CD4-positive, alpha-beta memory T cell (primary cell): Measurements from ENCODE around the gene ELOVL1. TPM values are rescaled to one million over a fixed set of nuclear protein-coding genes. Genes with fewer than 3 reads are reported as not detected.

ENCODE experiments used
- CTCF ChIA-PET: fragments of 350-600 bp; sonication (Branson Sonifier 250); formaldehyde crosslinking; loops from one replicate; lab custom pipeline; 2021; ENCODE audit warnings: inconsistent platforms; ENCODE audit not compliant: partially characterized antibody; lab: Charles Lee
- POLR2A ChIA-PET: fragments of 350-600 bp; sonication (Branson Sonifier 250); formaldehyde crosslinking; loops from one replicate; lab custom pipeline; 2021; ENCODE audit not compliant: partially characterized antibody; lab: Charles Lee
- DNase-seq, 5 donors: peaks; one replicate each; pipeline versions ENCODE4 v3.0.0 to v3.0.0-alpha.2; 2020 to 2022; ENCODE audit warnings: mixed read lengths in 1 of 5
- H3K27ac ChIP-seq: one replicate; pipeline ENCODE4 v1.7.0; 2013; ENCODE audit warnings: low read depth, low read length
- H3K27me3 ChIP-seq: 2 replicates; pipeline ENCODE4 v1.7.0; 2013; ENCODE audit warnings: mild to moderate bottlenecking, low read length, moderate library complexity; ENCODE audit not compliant: insufficient read depth
- H3K36me3 ChIP-seq: 2 replicates; pipeline ENCODE4 v1.7.0; 2013; ENCODE audit warnings: mild to moderate bottlenecking, low read length, moderate library complexity; ENCODE audit not compliant: insufficient read depth
- H3K4me1 ChIP-seq: 2 replicates; pipeline ENCODE4 v1.7.0; 2013; ENCODE audit warnings: mild to moderate bottlenecking, low read length, moderate library complexity; ENCODE audit not compliant: insufficient read depth
- H3K4me3 ChIP-seq, 2 donors: one replicate each; pipeline ENCODE4 v1.7.0; 2013; ENCODE audit warnings: low read length in 2 of 2, mild to moderate bottlenecking in 1 of 2
- H3K9me3 ChIP-seq, 2 donors: one replicate each; pipeline ENCODE4 v1.7.0; 2013; ENCODE audit warnings: low read length in 2 of 2, control low read depth in 1 of 2; ENCODE audit not compliant: control insufficient read depth in 1 of 2
- H3K27ac Mint-ChIP-seq, 7 donors: one replicate each; pipeline ENCODE4 v1.8.0; 2020 to 2021; ENCODE audit warnings: mixed read lengths in 7 of 7, mild to moderate bottlenecking in 6 of 7, inconsistent platforms in 3 of 7, moderate library complexity in 3 of 7
- H3K27me3 Mint-ChIP-seq, 2 donors: one replicate each; pipeline ENCODE4 v1.8.0; 2020 to 2021; ENCODE audit warnings: mixed read lengths in 2 of 2
- H3K36me3 Mint-ChIP-seq, 2 donors: one replicate each; pipeline ENCODE4 v1.8.0; 2020 to 2021; ENCODE audit warnings: mixed read lengths in 2 of 2, inconsistent platforms in 1 of 2, mild to moderate bottlenecking in 1 of 2
- H3K4me1 Mint-ChIP-seq, 4 donors: one replicate each; pipeline ENCODE4 v1.8.0; 2020 to 2021; ENCODE audit warnings: mixed read lengths in 4 of 4, mild to moderate bottlenecking in 1 of 4
- H3K4me3 Mint-ChIP-seq, 8 donors: one replicate each; pipeline ENCODE4 v1.8.0; 2020 to 2021; ENCODE audit warnings: mixed read lengths in 8 of 8, mild to moderate bottlenecking in 7 of 8, moderate library complexity in 6 of 8, inconsistent platforms in 3 of 8
- H3K9me3 Mint-ChIP-seq, 8 donors: one replicate each; pipeline ENCODE4 v1.8.0; 2020 to 2021; ENCODE audit warnings: mixed read lengths in 8 of 8, mild to moderate bottlenecking in 5 of 8, inconsistent platforms in 3 of 8, moderate library complexity in 1 of 8
- intact Hi-C: fragments of 100-400 bp; cut with micrococcal nuclease; formaldehyde crosslinking; loops from one replicate; pipeline ENCODE4 v1.15.1; 2023
- polyA plus RNA-seq, 2 donors: library from polyadenylated mRNA; unstranded; fragments of 300-500 nt; fragmentation: Illumina TruSeq; gene quantifications; one replicate each; pipeline ENCODE4 v1.2.3, GENCODE V29; 2021
- total RNA-seq, 2 experiments: library from RNA; stranded (reverse); gene quantifications; one replicate each; pipeline ENCODE4 v1.2.3, GENCODE V29; 2021

ELOVL1 gene
- total and polyA plus RNA-seq, 4 experiments from 2014 or later: 45.3 to 99.3 (median 66.2) TPM

DNA sequence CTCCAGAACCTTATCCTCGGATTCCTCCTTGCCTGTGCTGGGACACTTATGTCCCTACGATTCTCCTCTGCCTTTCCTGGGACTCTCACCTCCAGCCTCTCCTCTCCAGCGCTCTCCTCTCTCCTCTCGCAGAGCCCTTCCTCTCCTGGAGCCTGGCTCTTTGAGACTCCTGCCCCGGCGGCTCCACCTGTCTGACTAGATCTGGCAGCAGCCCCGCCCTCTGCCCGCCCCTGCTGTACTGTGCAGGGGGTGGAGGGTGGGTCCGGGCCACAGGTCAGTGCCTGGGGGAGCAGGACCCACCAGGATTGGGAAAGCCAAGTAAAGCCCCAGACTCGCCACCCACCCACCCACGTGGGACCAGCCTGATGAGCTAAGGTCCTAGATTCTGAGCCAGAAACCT is 1.6 kb downstream of the ELOVL1 start:
- H3K27me3 ChIP-seq: no peaks in the 10 kb centered on the region
- no peaks in the 10 kb centered on the region for H3K9me3 ChIP-seq
- intact Hi-C loops: loop anchor here (5.0 kb wide), 1 partner anchor 86 kb away; the partner anchor contains the start of gene HYI
- H3K36me3 ChIP-seq: peaks cover 35% of the 10 kb centered on the region
- DNase-seq: no peak
- ChIA-PET CTCF (interaction anchor here (2.7 kb wide), 1 partner anchor 8 kb away, joined by 15 read pairs; the partner anchor contains the start of gene CDC20), POLR2A (interaction anchor here (1.1 to 3.4 kb wide), 2 partner anchors 11 to 23 kb away, joined by 3 to 42 read pairs; partner anchors contain the start of genes MED8 and SZT2)
- Mint-ChIP-seq H3K36me3 (peaks cover 14 to 52% of the 10 kb centered on the region in 2 donors), H3K4me1 (peaks cover 25 to 51% (median 37%) of the 10 kb centered on the region in 4 donors), H3K4me3 (peak overlapping the region; percentile 63 to 94 (median 88)), H3K9me3 (no peaks in the 10 kb centered on the region), H3K27me3 (no peaks in the 10 kb centered on the region), H3K27ac (peak overlapping the region in 6 of 7 donors; percentile 31 to 90 (median 84))
- H3K27ac ChIP-seq: peak overlapping the region; percentile 81
- peaks cover 24% of the 10 kb centered on the region for H3K4me1 ChIP-seq
- H3K4me3 ChIP-seq: peak overlapping the region in 1 of 2 donors; percentile 76

DNA sequence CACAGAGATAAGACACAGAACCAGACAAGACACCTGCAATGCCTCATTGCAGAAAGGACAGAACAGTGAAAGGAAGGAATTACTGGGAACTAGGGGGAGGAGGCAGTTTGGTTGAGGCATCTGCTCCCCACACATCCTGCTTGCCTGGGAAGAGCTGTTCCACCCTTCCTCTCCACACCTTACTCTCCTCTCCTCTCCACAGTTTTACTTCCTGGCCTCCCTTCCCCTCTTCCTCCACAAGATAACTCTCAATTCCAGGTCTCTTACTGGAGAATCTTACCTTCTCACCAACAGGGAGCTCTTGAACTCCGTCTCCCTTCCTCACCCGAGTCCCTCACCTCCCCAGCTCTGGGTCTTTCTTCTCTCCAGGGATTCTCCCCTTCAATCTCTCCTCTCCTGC is 2.1 kb downstream of the ELOVL1 start:
- Mint-ChIP-seq H3K27ac (peak overlapping the region; percentile 74 to 90 (median 85)), H3K27me3 (no peaks in the 10 kb centered on the region), H3K4me1 (peaks cover 24 to 46% (median 34%) of the 10 kb centered on the region in 4 donors), H3K4me3 (peak overlapping the region; percentile 58 to 94 (median 68)), H3K9me3 (no peaks in the 10 kb centered on the region), H3K36me3 (peaks cover 14 to 53% of the 10 kb centered on the region in 2 donors)
- Histone ChIP-seq H3K27me3 (no peaks in the 10 kb centered on the region), H3K27ac (peak overlapping the region; percentile 81), H3K9me3 (no peaks in the 10 kb centered on the region), H3K4me3 (no peak overlapping the region), H3K4me1 (peaks cover 26% of the 10 kb centered on the region), H3K36me3 (peaks cover 36% of the 10 kb centered on the region)
- DNase-seq: no peak
- ChIA-PET POLR2A (interaction anchor here (1.1 to 3.4 kb wide), 2 partner anchors 11 to 24 kb away, joined by 3 to 42 read pairs; partner anchors contain the start of genes MED8 and SZT2), CTCF (no interaction called here)
- intact Hi-C loops: loop anchor here (5.0 kb wide), 1 partner anchor 87 kb away; the partner anchor contains the start of gene HYI

DNA sequence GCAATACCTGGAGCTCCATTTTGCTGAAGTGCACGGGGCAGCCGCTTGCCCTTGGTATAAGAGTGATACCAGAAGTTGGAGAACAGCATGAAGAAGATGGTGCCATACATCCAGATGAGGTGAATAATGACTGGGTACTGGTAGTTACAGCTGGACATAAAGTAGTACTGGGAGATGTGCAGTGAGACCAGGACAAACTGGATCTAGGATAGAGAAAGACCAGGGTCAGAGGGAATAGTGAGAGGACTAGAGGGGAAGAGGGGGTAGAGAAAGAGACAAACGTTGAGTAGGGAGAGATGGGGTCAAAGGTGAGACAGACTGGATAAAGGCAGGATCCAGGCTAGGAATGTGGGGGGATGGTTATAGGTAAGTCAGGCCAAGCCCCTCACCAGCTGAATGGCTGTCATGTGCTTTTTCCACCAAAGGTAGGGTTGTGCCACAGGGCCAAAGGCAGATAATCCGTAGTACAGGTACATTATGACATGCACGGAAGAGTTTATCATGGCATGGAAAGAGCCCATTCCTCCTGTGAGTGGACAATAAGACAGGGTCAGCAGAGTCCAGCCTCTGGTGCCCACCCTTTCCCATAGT is 3.8 kb downstream of the ELOVL1 start:
- Histone ChIP-seq H3K4me3 (no peak overlapping the region), H3K4me1 (peaks cover 36% of the 10 kb centered on the region), H3K36me3 (peaks cover 36% of the 10 kb centered on the region), H3K27me3 (no peaks in the 10 kb centered on the region), H3K27ac (no peak overlapping the region), H3K9me3 (no peaks in the 10 kb centered on the region)
- Mint-ChIP-seq H3K36me3 (peaks cover 14 to 54% of the 10 kb centered on the region in 2 donors), H3K4me1 (peaks cover 20 to 46% (median 36%) of the 10 kb centered on the region in 4 donors), H3K4me3 (peak overlapping the region in 1 of 8 donors; percentile 59), H3K27me3 (no peaks in the 10 kb centered on the region), H3K9me3 (no peaks in the 10 kb centered on the region), H3K27ac (peak overlapping the region in 6 of 7 donors; percentile 25 to 87 (median 76))
- ChIA-PET POLR2A (interaction anchor here (1.3 to 1.5 kb wide), 2 partner anchors 15 to 20 kb away, joined by 3 to 4 read pairs; no protein-coding TSS in a partner anchor), CTCF (no interaction called here)
- intact Hi-C loops: no loop called here
- DNase-seq: no peak

DNA sequence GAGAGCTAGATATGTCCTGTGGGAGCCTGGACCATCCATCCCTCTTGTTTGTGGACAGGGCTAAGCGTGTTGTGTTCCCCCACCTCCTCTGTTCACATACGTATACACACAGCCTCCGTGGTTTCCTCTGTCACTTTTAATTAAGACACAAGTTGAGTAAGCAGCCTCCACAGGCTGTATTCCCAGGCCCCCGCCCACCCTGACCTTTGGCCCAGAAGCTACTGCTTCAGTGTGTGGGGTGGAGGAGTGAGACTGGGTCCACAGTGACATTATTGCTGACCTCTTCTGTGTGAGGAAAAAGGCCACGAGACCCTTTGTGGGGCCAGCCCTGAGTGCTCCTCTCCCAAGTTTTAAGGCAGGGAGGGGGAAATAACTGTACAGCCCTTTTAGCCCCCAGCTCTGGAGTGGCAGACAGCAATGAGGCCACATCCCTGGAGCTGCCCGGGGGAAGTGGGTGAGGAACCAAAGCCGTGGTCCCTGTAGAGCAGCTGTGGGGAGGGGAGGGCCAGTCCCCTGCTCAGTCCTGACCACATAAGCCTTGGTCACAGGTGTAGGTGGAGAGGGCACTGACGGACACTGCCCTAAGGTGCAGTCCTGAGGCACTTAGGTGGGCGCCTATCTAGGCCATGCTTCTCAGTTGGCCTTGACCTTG is 4.4 kb downstream of the ELOVL1 start:
- Histone ChIP-seq H3K36me3 (peaks cover 36% of the 10 kb centered on the region), H3K4me3 (no peak overlapping the region), H3K9me3 (no peaks in the 10 kb centered on the region), H3K4me1 (peaks cover 32% of the 10 kb centered on the region), H3K27ac (no peak overlapping the region), H3K27me3 (no peaks in the 10 kb centered on the region)
- H3K27me3 Mint-ChIP-seq: no peaks in the 10 kb centered on the region
- H3K36me3 Mint-ChIP-seq: peaks cover 14 to 53% of the 10 kb centered on the region in 2 donors
- peak overlapping the region in 4 of 7 donors; percentile 25 to 87 (median 51) for H3K27ac Mint-ChIP-seq
- peaks cover 18 to 46% (median 35%) of the 10 kb centered on the region in 4 donors for H3K4me1 Mint-ChIP-seq
- ChIA-PET CTCF (no interaction called here), POLR2A (interaction anchor here (1.3 to 1.5 kb wide), 2 partner anchors 15 to 20 kb away, joined by 3 to 4 read pairs; no protein-coding TSS in a partner anchor)
- intact Hi-C loops: no loop called here
- no peaks in the 10 kb centered on the region for H3K9me3 Mint-ChIP-seq
- no peak for DNase-seq
- H3K4me3 Mint-ChIP-seq: peak overlapping the region in 1 of 8 donors; percentile 59

DNA sequence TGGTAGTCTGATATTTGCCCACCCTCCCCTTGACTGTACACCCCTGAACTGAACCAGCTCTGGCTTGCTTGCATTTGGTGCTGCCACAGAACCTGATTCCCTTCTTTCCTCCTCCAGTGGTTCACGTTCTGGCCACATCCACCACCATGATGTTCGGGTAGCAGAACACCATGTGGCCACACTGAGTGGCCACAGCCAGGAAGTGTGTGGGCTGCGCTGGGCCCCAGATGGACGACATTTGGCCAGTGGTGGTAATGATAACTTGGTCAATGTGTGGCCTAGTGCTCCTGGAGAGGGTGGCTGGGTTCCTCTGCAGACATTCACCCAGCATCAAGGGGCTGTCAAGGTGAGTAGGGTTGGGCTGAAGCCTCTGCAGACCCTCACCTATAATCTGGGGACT is 7.2 kb downstream of the ELOVL1 start:
- Mint-ChIP-seq H3K4me1 (peaks cover 14 to 34% (median 24%) of the 10 kb centered on the region in 4 donors), H3K36me3 (peaks cover 14 to 37% of the 10 kb centered on the region in 2 donors), H3K27ac (peak overlapping the region in 1 of 7 donors; percentile 53), H3K27me3 (no peaks in the 10 kb centered on the region), H3K4me3 (peak overlapping the region in 2 of 8 donors; percentile 20 to 73), H3K9me3 (no peaks in the 10 kb centered on the region)
- no peak overlapping the region for H3K4me3 ChIP-seq
- no peaks in the 10 kb centered on the region for H3K9me3 ChIP-seq
- CTCF ChIA-PET: no interaction called here
- intact Hi-C loops: no loop called here
- H3K36me3 ChIP-seq: peaks cover 36% of the 10 kb centered on the region
- POLR2A ChIA-PET: interaction anchor here (1.0 kb wide), 1 partner anchor 16 kb away, joined by 3 read pairs; no protein-coding TSS in a partner anchor
- H3K27ac ChIP-seq: no peak overlapping the region
- no peaks in the 10 kb centered on the region for H3K27me3 ChIP-seq
- DNase-seq: no peak
- peaks cover 23% of the 10 kb centered on the region for H3K4me1 ChIP-seq

DNA sequence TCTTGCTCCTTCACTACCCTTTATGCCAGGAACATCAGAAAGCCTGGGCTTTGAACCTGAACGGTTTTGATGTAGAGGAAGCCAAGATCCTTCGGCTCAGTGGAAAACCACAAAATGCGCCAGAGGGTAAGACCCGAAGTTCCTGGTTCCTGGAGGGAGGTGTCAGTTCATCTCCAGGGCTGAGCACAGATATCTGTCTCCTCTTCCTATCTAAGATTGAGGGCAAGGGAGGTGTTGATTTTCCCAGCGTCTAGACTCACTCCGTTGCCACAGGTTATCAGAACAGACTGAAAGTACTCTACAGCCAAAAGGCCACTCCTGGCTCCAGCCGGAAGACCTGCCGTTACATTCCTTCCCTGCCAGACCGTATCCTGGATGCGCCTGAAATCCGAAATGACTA is 8.1 kb downstream of the ELOVL1 start:
- Histone ChIP-seq H3K36me3 (peaks cover 28% of the 10 kb centered on the region), H3K4me3 (no peak overlapping the region), H3K27ac (no peak overlapping the region), H3K27me3 (no peaks in the 10 kb centered on the region), H3K9me3 (no peaks in the 10 kb centered on the region), H3K4me1 (peaks cover 21% of the 10 kb centered on the region)
- H3K4me1 Mint-ChIP-seq: peaks cover 8 to 27% (median 17%) of the 10 kb centered on the region in 4 donors
- POLR2A ChIA-PET: interaction anchor here (2.8 kb wide), 1 partner anchor 30 kb away, joined by 28 read pairs; the partner anchor contains the start of genes MED8 and SZT2
- CTCF ChIA-PET: no interaction called here
- intact Hi-C loops: loop anchor here (2.0 kb wide), 1 partner anchor 183 kb away; no protein-coding TSS in a partner anchor
- H3K27me3 Mint-ChIP-seq: no peaks in the 10 kb centered on the region
- no peaks in the 10 kb centered on the region for H3K9me3 Mint-ChIP-seq
- peaks cover 15 to 29% of the 10 kb centered on the region in 2 donors for H3K36me3 Mint-ChIP-seq
- no peak for DNase-seq
- H3K27ac Mint-ChIP-seq: peak overlapping the region in 5 of 7 donors; percentile 7 to 66 (median 27)
- H3K4me3 Mint-ChIP-seq: peak overlapping the region in 7 of 8 donors; percentile 36 to 87 (median 65)
